HepG2 (cell line): Measurements from ENCODE around the gene IFT27.

Source experiments
- ELF4 ChIP-seq: sonication (generic); formaldehyde crosslinking; IDR thresholded peaks from 2 replicates; pipeline ENCODE4 v1.5.0; 2020; ENCODE audit warnings: missing genetic modification reagents, mild to moderate bottlenecking, moderate library complexity, borderline replicate concordance
- GATAD1 ChIP-seq: IDR thresholded peaks from 2 replicates; pipeline ENCODE4 v1.6.1; 2016; ENCODE audit warnings: missing genetic modification reagents, missing compliant biosample characterization
- HNF4A ChIP-seq: sonication (generic); formaldehyde crosslinking; IDR thresholded peaks from 2 replicates; pipeline ENCODE4 v1.4.0; 2020; ENCODE audit warnings: missing genetic modification reagents
- KAT7 ChIP-seq: IDR thresholded peaks from 2 replicates; pipeline ENCODE4 v1.6.1; 2018; ENCODE audit warnings: borderline replicate concordance, missing compliant biosample characterization
- KDM1A ChIP-seq: IDR thresholded peaks from 2 replicates; pipeline ENCODE4 v1.6.1; 2016; ENCODE audit warnings: missing compliant biosample characterization
- YY1 ChIP-seq: IDR thresholded peaks from 2 replicates; pipeline ENCODE4 v1.6.1; 2011; ENCODE audit warnings: low read length, low read depth, moderate library complexity, mild to moderate bottlenecking; ENCODE audit not compliant: insufficient read depth, insufficient replicate concordance
- TF ChIP-seq, protein P1 (sequence below): IDR thresholded peaks from 2 replicates; pipeline ENCODE4 v1.6.1; 2012; ENCODE audit warnings: inconsistent platforms
- TF ChIP-seq, protein P2 (sequence below): sonication (generic); formaldehyde crosslinking; IDR thresholded peaks from 2 replicates; pipeline ENCODE4 v1.4.0; 2020; ENCODE audit warnings: missing genetic modification reagents
- TF ChIP-seq, protein P3 (sequence below): IDR thresholded peaks from 2 replicates; pipeline ENCODE4 v1.6.1; 2016

DNA sequence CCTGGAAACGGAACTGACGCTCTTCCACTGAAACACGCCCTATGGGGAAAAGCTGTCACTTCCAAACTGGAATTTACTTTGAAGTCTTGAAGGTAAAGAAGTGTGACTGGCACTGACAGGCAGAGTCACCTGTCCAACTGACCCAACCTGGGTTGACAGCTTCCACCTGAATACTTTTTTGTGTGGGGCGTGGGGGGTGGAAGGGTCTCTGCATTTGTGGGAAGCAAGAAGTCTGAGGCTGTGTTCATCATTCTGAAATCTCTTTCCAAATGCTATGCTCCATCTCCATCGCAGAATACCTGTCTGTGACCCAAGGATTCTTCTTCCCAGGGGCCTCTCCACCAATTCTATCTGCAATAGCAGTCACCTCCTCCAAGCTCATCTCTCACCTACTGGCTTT is 7.8 kb downstream of the IFT27 start:
- TF ChIP-seq GATAD1 (CRISPR knock-in tag) (no peak), KAT7 (CRISPR knock-in tag) (no peak), ELF4 (CRISPR knock-in tag) (no peak), HNF4A (CRISPR knock-in tag) (no peak), YY1 (no peak), KDM1A (CRISPR knock-in tag) (no peak)
- TF ChIP-seq, protein P1, sequence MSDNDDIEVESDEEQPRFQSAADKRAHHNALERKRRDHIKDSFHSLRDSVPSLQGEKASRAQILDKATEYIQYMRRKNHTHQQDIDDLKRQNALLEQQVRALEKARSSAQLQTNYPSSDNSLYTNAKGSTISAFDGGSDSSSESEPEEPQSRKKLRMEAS: no peak
- TF ChIP-seq, protein P2, sequence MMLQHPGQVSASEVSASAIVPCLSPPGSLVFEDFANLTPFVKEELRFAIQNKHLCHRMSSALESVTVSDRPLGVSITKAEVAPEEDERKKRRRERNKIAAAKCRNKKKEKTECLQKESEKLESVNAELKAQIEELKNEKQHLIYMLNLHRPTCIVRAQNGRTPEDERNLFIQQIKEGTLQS (CRISPR knock-in tag): no peak
- TF ChIP-seq, protein P3, sequence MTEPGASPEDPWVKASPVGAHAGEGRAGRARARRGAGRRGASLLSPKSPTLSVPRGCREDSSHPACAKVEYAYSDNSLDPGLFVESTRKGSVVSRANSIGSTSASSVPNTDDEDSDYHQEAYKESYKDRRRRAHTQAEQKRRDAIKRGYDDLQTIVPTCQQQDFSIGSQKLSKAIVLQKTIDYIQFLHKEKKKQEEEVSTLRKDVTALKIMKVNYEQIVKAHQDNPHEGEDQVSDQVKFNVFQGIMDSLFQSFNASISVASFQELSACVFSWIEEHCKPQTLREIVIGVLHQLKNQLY (CRISPR knock-in tag): no peak
